T-helper 9 cell (primary cell): ENCODE data around the gene KISS1R.
A peak's percentile ranks its signal among the peaks of the same experiment; 100 is the strongest.

Source experiments
- DNase-seq: peaks from one replicate; pipeline ENCODE4 v3.0.0-alpha.2; 2020

Gene KISS1R

GRCh38 chr19:924553-925086 is 7.5 kb downstream of the KISS1R start:
- no peak for DNase-seq

- DNase-seq: peak; percentile 55
Measured at GRCh38 chr19:925087-925525, 8.0 kb downstream of the KISS1R start.

DNA sequence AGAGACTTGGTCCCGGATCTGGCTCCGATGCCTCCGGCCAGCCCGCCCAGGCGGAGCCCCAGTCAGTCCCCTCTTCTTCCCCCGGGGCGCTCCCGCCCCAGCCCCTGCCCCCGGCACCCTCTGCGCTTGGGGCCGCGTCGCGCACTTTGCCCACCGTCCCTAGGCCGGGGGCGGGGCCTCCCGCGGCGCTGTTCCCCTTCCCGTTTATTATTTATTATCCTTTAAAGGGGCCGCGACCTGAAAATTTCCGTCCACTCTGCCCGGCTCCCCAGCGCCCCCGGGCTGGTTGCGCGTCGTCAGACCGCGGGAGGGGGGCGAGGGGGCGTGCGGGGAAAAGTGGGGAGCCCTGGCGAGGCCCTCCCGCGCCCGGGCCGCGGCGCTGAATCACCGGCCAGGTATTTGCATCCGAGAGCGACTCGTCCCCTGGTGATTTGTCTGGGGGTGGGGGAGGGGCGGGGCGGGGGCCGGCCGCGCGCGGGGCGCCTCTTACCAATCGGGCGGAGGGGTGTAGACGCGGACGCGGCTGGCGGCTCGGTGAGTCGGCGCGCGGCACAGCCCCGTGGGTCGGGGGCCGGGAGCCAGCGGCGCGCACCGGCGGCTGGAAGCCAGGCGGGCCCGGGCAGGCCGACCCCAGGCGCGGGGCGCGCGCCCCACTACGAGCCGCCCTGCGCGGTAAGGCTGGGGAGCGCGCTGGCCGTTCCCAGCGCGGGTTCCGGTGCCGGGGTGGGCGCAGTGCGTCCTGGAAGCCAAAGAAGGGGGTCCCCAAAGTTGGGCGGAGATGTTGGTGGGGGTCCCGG is 8.6 kb downstream of the KISS1R start, which contains the start of gene ARID3A:
Gene ARID3A, plus strand, starts transcription at position 510 of the 797 bp plus-strand sequence. CDS start 3,494 bp downstream, outside the sequence.
- peak; percentile 60 for DNase-seq

DNA sequence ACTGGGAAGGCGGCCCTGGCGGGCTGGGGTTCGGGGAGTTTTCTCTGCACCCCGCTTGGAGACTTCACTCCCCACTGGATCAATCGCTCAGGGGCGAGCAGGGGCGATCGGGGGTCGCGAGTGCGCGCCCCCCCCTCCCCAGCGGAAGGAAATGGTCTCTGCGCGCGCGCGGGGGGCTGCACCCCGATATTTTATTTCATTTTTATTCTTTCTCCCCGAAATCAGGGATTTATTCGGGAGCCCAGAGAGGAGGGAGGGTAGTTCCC is 9.1 kb downstream of the KISS1R start:
- DNase-seq: no peak

- DNase-seq: no peak
Measured at GRCh38 chr19:926589-927350, 9.6 kb downstream of the KISS1R start.

GRCh38 chr19:927351-927779 is 10.2 kb downstream of the KISS1R start:
- DNase-seq: no peak

DNA sequence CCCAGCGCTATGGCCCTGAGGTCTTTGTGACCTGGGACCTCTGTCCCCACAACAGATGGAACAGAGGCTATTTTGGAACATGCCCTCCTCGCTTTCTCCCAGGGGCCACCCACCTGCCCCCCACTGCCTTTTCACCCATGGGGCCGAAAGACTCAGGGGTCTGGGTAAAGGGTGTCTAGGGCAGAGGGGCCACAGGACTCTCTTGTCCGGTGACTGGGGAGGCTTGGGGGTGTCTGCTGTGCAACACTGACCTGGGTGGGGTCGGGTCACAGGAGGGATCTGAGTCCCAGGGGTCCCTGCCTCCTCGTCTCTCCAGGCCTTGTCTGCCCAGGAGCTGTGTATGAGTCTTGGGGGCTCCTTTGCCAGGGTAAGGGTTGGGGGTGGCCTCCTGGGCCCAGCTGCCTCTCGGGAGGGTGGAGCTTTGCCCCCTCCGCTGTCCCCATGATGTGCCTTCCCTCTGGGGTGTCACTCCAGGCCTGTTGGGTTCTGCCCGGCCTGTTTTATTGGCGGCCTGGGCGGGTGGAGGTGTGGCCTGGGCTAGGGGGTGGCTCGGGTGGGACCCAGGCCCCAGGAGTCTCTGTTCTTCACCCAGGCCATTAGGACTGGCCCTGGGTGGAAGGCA is 10.8 kb downstream of the KISS1R start:
- no peak for DNase-seq

DNA sequence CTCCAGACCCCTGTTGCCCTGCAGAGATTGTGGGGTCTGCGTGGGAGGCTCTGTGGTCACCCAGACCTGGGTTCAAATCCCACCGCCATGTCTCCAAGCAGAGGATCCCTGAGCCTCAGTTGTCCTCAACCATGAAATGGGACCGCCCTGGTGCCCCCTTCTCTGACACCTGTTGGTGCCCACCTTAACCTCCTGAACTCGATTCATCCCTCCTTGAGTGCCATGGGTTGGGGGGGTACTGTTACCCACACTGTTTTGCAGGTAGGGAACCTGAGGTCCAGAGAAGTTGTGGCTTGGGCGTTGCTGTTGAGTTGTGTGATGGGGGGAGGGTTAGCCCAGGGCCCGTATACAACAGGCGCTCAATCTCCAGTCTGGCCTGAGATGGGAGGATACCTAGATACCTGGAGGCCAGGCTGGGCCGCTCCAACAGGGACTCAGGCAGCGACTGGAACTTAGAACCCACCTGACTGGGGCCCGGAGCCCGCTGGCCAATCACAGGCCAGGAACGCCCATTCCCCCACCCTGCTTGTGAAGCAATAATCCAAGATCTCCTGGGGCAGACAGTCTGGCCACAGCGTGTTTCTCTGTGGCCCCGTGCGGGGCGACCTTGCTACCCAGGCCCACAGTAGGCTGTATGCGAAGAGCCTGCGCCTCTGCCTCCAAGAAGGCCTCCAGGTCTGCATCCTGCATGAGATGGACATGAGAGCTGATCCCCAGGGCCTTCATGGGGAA is 11.5 kb downstream of the KISS1R start:
- DNase-seq: no peak

DNA sequence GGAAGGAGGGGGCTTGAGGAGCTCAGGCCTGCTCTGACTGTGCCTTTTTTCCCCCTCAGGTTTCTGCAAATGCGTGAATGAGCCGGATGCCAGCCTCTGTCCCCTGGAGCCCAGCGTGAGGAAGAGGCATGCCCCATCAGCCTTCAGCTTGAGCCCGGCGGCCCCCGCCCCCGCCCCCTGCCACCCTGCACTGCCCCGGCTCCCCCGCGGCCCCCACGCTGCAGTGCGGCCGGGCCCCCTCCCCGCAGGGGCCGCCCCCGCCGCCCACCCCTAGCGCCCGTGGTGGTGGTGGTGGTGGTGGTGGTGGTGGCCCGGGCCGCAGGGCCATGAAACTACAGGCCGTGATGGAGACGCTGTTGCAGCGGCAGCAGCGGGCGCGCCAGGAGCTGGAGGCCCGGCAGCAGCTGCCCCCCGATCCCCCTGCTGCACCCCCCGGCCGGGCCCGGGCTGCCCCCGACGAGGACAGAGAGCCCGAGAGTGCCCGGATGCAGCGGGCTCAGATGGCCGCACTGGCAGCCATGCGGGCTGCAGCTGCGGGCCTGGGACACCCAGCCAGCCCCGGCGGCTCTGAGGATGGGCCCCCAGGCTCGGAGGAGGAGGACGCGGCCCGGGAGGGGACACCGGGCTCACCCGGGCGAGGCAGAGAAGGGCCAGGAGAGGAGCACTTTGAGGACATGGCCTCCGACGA is 12.2 kb downstream of the KISS1R start:
- no peak for DNase-seq

DNA sequence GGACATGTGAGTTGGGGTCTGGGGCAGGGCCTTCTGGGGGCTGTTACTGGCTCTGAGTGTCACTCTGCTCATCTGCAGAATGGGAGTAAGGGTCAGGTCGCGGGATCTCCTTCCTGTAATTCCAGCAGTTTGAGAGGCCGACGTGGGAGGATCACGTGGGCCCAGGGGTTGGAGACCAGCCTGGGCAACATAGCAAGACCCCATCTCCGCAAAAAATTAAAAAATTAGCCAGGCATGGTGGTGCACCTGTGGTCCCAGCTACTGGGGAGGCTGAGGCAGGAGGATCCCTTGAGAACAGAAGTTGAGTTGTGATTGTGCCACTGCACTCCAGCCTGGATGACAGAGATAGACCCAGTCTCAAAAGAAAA is 12.7 kb downstream of the KISS1R start:
- DNase-seq: no peak

- no peak for DNase-seq
Measured at GRCh38 chr19:931860-932647, 14.9 kb downstream of the KISS1R start.

DNA sequence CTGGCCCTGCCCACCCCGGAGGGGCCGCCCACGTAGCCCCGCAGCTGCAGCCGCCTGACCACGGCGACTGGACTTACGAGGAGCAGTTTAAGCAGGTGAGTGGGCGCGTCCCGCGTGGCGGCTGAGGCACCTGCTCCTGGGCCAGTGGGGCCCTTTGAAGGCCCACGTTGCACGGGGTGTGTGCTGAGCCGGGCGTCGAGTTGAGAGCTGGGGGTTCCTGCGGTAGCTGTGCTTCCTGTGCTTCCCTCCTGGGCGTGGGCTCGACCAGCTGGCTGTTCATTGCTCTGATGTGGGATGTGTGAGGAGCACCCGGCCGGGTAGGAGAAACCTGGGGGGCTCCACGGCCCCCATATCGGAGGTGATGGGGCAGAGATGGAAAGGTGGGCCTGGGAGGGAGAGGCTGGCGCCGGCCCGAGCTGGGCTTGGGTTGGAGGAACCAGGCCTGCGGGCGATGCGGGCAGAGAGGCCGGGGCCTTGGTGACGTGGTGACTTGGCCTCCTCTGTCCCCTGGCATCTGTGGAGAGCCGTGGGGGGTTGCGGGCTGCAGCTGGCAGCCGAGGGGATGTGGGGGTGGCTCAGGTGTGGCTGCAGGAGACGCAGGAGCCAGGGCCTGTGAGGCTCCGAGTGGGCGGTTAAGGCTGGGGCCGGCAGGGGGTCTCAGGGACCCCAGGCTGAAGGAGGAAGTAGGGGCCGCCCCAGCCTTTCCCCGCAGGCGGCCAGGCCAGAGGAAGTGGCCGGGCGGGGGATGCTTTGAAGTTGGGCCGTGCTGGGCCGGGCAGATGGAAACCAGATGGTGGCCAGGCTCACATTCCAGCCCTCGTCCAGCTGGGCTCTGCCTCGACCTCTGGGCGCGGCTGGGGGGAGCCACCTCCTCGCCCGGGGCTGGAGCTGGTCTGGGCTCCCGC is 15.8 kb downstream of the KISS1R start:
- DNase-seq: no peak

DNA sequence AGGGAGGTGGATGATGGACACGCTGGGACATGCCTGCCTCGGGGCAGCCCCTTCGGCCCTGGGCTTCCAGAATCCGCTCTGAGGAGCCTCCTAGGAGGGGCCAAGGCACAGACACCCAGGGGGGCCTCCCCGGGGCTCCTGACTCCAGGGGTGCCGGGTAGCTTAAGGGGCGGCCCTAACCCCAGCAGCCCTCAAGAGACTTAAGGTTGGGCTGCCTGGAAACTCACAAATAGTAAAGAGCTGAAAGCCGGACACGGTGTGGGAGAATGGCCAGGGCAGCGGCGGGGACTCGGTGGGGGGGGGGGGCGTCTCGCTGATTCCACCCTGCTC is 16.4 kb downstream of the KISS1R start:
- no peak for DNase-seq

- no peak for DNase-seq
Measured at GRCh38 chr19:934197-934840, 17.2 kb downstream of the KISS1R start.

DNA sequence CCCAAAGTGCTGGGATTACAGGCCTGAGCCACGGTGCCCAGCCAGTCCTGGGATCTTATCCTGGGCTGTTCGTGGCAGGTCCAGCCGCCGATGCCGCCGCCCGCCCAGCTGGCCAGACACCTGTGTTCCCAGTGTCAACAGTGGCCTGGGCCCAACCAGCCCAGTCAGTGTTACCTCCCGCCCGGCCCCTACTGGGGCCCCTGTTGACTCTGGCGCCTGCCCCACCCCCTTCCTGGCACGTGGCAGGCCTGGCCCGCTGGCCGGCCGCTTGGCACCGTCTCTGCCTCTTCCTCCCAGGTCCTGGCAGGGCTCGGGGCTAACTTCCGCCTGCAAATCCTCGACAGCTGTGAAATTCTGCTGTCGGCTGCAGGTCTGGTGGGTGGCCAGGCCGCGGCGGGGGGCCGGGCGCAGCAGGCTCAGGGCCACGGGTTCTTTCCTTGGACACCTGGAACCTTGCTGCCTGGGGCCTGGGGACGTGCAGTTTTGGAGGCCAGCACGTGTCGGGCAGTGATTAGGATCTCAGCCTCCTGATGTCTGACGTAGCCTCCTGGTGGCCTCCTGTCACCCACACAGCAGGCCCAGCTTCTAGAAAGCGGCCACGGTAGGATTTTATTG is 17.8 kb downstream of the KISS1R start:
- no peak for DNase-seq

- DNase-seq: no peak
Measured at GRCh38 chr19:936175-936546, 19.0 kb downstream of the KISS1R start.

DNA sequence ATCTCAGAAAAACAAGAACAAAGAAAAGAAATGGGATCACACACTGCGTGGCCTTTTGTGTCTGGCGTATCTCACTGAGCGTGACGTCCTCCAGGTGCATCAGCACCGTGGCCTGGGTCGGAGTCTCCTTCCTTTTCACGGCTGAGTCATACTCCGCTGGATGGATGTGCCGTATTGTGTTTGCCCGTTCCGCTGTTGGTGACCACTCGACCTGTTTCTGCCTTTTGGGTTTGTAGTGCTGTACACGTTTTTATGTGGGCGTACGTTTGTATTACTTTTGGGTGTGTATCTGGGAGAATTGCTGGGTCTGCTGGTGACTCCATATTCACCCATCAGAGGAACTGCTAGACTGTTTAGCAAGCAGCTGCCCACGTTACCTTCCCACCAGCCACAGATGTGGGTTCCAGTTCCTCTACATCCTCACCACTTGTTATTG is 20.1 kb downstream of the KISS1R start:
- DNase-seq: no peak

- DNase-seq: no peak
Measured at GRCh38 chr19:938233-938923, 21.2 kb downstream of the KISS1R start.

DNA sequence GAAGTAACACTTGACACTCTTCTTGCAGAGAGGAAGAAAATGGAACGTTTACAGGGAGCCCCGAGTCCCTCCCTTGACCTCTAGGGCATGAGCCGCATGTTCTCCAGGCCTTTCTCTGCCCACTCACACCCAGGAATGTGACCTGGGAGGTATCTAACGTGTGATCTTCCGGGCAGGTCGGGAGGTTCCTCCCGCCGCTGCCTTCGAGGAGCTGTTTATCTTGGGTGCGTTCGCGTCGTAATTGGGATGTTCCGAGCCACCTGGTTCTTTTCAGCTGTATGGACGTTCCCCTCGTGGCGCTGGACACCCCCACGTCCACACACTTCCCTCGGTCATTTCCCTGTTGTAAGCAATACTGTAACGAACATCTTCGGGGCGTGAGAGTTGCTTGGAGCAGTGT is 22.3 kb downstream of the KISS1R start:
- no peak for DNase-seq
